Activated CD8-positive, alpha-beta memory T cell treated with anti-CD3 and anti-CD28 coated beads, Interleukin-2, amount 10 ng/mL, durations not matched to agents 7 days and 5 days (primary cell): ENCODE data around the gene KLF15. TPM values are rescaled to one million over a fixed set of nuclear protein-coding genes. Genes with fewer than 3 reads are reported as not detected.

Experiments used
- ATAC-seq: fragments of 150-1000 bp; cut with Tn5 transposase; one replicate; pipeline ENCODE4 v1.10.0; 2021; ENCODE audit warnings: moderate library complexity
- CTCF ChIA-PET: fragments of 350-600 bp; sonication (Branson Sonifier 250); formaldehyde crosslinking; loops from one replicate; lab custom pipeline; 2021; ENCODE audit warnings: antibody characterized with exemption; lab: Charles Lee
- DNase-seq: peaks from one replicate; pipeline ENCODE4 v3.0.0-alpha.2; 2020
- H3K27ac Mint-ChIP-seq: one replicate; pipeline ENCODE4 v1.8.0; 2021; ENCODE audit warnings: mild to moderate bottlenecking, mixed read lengths
- H3K27me3 Mint-ChIP-seq: one replicate; pipeline ENCODE4 v1.8.0; 2021; ENCODE audit warnings: mixed read lengths
- H3K36me3 Mint-ChIP-seq: one replicate; pipeline ENCODE4 v1.8.0; 2021; ENCODE audit warnings: mild to moderate bottlenecking, mixed read lengths
- H3K4me1 Mint-ChIP-seq: one replicate; pipeline ENCODE4 v1.8.0; 2021; ENCODE audit warnings: mixed read lengths
- H3K4me3 Mint-ChIP-seq: one replicate; pipeline ENCODE4 v1.8.0; 2021; ENCODE audit warnings: mild to moderate bottlenecking, moderate library complexity, mixed read lengths
- H3K9me3 Mint-ChIP-seq: one replicate; pipeline ENCODE4 v1.8.0; 2022; ENCODE audit warnings: low read depth, mixed read lengths
- total RNA-seq, 2 experiments: library from RNA; stranded (reverse); gene quantifications; one replicate each; pipeline ENCODE4 v1.2.3, GENCODE V29; 2021

The KLF15 gene
- total RNA-seq, 2 experiments from 2014 or later = not detected

DNA sequence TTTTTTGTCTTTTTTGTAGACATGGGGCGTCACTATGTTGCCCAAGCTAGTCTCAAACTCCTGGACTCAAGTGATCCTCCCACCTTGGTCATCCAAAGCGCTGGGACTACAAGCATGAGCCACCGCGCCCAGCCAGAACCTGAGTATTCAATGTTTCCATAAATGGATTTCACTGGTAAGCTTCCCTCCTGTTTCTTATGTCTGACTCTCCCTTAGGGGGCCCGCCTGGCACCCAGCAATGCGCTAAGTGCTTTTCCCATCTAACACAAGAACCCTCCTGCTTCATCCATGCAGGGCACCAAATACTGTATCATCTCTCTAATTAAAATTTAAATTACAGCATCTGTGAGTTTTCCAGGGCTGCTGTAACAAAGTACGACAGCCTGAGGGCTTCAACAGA, 44.9 kb downstream of the KLF15 start:
- Mint-ChIP-seq H3K4me3 (no peak overlapping the region), H3K27me3 (no peaks in the 10 kb centered on the region), H3K9me3 (no peaks in the 10 kb centered on the region), H3K27ac (no peak overlapping the region), H3K4me1 (no peaks in the 10 kb centered on the region), H3K36me3 (no peaks in the 10 kb centered on the region)
- CTCF ChIA-PET = no interaction called here
- ATAC-seq (no peak), DNase-seq (no peak)

DNA sequence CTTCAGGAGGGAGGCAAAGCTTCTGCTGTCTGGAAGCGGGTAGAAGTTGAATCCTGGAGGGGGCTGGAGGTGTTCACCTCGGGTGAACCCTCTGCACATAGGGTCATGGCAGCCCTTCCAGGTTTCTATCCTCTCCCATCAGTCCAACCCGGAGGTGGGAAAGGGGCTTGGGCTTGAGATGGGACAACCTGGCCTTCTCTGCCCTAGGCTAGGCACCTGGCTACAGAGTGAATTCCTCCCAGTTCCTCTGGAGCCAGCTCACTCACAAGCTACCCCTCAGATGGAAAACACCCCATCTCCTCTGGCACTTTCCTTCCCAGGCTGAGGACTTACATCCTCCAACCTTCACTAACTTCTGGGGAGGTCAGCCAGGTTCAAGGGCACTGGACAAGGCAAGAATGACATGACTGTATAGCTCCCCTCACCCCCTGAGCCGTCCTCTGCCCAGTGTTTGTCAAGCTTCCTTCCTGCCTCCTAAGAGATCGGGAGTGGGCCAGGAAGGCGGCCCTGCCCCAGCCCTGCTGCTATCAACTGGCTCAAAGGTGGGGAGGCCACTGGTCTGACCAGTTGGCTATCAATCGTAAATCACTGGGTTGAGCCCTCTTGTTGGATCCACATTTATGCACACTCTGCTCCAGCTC, 45.8 kb downstream of the KLF15 start:
- no peak for ATAC-seq
- H3K9me3 Mint-ChIP-seq = no peaks in the 10 kb centered on the region
- DNase-seq = no peak
- H3K27ac Mint-ChIP-seq = no peak overlapping the region
- no peaks in the 10 kb centered on the region for H3K36me3 Mint-ChIP-seq
- H3K27me3 Mint-ChIP-seq = no peaks in the 10 kb centered on the region
- CTCF ChIA-PET = no interaction called here
- no peaks in the 10 kb centered on the region for H3K4me1 Mint-ChIP-seq
- no peak overlapping the region for H3K4me3 Mint-ChIP-seq

DNA sequence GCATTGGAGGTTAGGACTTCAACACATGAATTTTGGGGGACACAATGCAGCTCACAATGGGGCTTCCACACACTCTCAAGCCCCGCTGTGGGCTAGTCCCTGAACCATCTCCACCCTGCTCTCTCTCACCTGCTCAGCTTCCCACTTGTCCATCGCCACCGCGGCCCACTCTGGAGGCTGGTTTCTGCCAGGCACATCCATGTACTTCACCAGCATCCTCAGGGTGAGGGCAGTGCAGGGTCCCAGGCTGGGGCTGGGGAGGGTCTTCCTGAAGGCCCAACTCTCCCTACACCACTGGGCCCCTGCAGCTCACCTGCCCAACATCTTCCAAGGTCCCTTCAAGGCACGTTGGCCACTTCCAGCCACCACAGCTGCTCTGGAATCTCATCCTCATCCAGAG, 46.4 kb downstream of the KLF15 start:
- CTCF ChIA-PET = no interaction called here
- Mint-ChIP-seq H3K27me3 (no peaks in the 10 kb centered on the region), H3K4me1 (no peaks in the 10 kb centered on the region), H3K9me3 (no peaks in the 10 kb centered on the region), H3K4me3 (no peak overlapping the region), H3K36me3 (no peaks in the 10 kb centered on the region), H3K27ac (no peak overlapping the region)
- ATAC-seq (no peak), DNase-seq (no peak)

DNA sequence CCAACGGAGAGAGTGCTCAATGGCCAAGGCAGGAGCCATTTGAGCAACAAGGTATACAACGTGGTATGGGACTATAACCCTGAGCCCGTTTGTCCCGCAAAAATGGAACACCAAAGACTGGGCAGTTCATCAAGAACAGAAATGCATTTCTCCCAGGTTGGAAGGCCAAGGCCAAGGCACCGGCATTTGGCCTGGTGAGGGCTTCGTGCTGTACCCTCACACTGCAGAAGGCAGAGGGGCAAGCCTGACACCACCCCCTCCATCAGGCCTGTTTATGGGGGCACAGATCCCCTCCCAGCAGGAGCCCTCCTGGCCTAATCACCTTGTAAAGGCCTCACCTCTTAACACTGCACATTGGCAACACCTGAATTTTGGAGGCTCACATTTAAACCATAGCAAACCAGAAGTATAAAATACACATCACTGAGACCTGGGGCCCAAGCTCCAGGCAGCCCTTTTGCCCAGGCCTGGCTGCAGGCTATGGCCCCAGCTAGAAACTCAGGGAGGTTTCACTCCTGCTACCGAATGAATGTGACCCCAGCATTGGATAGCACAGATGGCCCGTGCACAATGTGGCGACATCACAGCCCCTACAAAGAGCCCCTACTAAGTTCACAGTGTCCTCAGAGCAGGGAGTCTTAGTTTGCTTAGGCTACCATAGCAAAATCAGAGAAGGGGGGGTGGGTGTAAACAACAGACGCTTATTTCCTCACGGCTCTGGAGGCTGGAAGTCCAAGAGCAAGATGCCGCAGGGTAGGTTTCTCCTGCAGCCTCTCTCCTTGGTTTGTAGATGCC, 47.1 kb downstream of the KLF15 start:
- no peaks in the 10 kb centered on the region for H3K9me3 Mint-ChIP-seq
- H3K27ac Mint-ChIP-seq = no peak overlapping the region
- no peak overlapping the region for H3K4me3 Mint-ChIP-seq
- CTCF ChIA-PET = no interaction called here
- no peak for DNase-seq
- ATAC-seq = no peak
- H3K27me3 Mint-ChIP-seq = no peaks in the 10 kb centered on the region
- no peaks in the 10 kb centered on the region for H3K36me3 Mint-ChIP-seq
- H3K4me1 Mint-ChIP-seq = no peaks in the 10 kb centered on the region

DNA sequence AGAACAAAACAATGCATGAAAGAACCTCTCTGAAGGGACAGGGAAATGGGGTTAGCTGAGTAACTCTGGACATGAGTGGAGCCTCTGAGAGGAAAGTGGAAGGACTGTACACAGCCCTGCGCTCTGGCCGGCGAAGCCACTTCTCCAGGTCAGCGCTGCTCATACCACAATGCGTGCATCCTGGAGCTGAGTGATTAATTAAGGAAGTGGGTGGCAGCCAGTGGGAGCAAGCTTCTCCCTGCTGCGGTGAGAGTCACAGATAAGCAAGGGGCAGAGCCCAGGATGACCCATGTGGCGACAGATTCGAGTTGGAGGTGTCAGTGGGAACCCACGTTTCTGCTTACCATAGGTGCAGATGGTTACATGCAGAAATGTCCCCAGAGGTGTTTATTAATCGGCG, 48.0 kb downstream of the KLF15 start:
- Mint-ChIP-seq H3K9me3 (no peaks in the 10 kb centered on the region), H3K4me3 (no peak overlapping the region), H3K36me3 (no peaks in the 10 kb centered on the region), H3K27ac (no peak overlapping the region), H3K27me3 (no peaks in the 10 kb centered on the region), H3K4me1 (no peaks in the 10 kb centered on the region)
- DNase-seq (no peak), ATAC-seq (no peak)
- CTCF ChIA-PET = no interaction called here

DNA sequence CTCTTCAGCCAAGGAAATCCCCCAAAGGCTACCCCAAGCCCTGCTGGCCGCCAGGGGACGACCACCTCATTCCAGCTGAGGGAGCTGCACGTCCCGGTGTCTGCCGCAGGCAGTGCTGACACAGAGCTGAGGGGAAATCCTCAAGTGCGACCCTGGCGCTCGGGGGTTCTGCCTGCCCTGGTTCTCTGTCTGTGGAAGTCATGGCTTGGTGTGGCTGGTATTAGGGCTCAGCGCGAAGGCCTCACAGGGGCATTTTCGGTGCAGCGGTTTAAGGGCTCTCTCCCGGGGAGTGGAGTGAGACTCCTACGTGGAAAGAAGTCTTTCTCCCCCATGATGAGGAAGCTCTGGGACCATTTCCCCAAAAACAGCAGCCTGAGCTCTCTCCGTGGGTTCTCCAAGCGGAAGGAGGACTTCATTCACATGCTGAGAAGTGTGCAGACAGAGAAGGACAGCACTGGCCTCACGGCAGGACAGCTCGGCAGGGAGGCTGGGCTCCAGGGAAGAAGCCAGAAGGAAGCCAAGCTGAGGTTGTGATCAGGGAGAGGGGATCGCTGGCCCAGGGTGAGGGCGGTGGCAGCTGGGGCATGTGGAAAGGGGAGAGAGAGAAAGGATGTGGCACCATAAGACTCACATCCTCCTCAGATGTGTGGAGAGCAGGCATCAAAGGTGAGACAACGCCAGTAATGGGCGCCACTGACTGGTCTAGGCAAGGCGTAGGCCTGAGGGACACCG, 48.6 kb downstream of the KLF15 start:
- CTCF ChIA-PET = no interaction called here
- ATAC-seq = no peak
- Mint-ChIP-seq H3K36me3 (no peaks in the 10 kb centered on the region), H3K9me3 (no peaks in the 10 kb centered on the region), H3K4me1 (no peaks in the 10 kb centered on the region), H3K4me3 (no peak overlapping the region), H3K27me3 (peaks cover 2% of the 10 kb centered on the region), H3K27ac (no peak overlapping the region)
- no peak for DNase-seq

DNA sequence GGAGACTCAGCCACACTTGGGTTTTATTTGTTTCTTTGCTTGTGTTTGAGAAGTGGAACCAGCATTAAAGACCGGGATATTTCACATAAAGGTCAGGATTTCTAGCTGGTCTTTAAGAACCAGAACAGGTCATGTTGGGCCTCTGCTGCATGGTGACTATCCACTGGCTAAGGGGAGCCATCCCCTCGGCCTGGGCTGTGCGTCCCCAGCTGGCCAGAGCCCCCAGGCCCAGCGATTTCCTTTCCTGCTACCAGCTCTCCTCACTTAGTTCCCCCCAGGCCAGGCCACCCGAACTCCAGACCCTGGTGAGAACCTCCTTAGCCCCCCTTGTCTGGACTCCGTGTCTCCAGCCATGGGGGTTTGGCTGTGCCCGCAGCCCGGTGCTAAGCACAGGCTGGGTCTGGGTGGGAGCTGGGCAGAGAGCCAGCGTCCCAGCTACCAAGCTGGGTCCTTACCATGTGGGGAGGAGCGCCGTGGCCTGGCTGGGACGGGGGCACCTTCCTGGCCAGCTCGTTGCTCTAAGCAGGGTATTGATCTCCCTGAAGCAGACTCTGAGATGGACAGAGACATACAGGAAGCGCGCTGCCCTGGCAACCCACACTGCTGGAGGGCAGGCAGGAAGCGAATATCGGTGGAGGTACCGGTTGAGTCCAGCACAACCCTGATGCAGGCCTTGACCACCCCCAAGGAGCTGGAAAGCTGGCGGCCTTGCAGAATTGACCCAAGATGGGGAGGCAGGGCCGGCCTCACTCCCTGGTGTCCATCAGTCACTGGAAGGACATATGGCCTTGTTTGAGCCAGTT, 49.4 kb downstream of the KLF15 start:
- CTCF ChIA-PET = no interaction called here
- no peak for DNase-seq
- H3K27me3 Mint-ChIP-seq = peaks cover 2% of the 10 kb centered on the region
- H3K27ac Mint-ChIP-seq = no peak overlapping the region
- H3K4me1 Mint-ChIP-seq = no peaks in the 10 kb centered on the region
- H3K9me3 Mint-ChIP-seq = no peaks in the 10 kb centered on the region
- H3K4me3 Mint-ChIP-seq = no peak overlapping the region
- ATAC-seq = no peak
- H3K36me3 Mint-ChIP-seq = no peaks in the 10 kb centered on the region

DNA sequence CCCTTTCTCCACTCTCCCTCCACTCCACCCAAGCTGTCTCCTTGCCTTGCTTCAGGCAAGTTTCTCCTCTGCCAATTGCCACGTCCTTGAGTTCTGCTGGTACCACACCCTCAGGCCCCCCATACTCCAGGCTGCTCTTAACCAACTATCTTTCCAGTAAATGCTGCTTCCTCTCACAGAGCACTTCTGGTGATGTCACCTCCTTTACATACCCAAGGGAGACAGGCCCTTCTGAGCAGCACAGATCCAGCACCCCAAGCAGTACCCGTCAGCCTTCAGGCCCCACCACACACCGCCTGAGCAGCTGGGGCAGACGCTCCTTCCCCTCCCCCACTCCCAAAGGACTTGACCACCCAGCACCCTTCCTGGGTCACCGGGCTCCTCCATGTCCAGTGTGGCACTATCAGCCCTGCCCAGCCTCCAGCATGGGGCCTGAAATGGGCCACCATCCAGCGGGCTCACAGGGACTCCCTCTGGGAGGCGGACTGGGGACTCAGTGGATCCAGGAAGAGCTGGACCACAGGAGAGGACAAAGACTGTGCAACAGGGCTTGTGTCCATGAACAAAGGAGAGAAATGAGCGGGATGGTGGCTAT, 50.2 kb downstream of the KLF15 start:
- Mint-ChIP-seq H3K27me3 (peaks cover 2% of the 10 kb centered on the region), H3K27ac (no peak overlapping the region), H3K9me3 (no peaks in the 10 kb centered on the region), H3K4me1 (no peaks in the 10 kb centered on the region), H3K36me3 (no peaks in the 10 kb centered on the region), H3K4me3 (no peak overlapping the region)
- CTCF ChIA-PET = no interaction called here
- DNase-seq (no peak), ATAC-seq (no peak)

DNA sequence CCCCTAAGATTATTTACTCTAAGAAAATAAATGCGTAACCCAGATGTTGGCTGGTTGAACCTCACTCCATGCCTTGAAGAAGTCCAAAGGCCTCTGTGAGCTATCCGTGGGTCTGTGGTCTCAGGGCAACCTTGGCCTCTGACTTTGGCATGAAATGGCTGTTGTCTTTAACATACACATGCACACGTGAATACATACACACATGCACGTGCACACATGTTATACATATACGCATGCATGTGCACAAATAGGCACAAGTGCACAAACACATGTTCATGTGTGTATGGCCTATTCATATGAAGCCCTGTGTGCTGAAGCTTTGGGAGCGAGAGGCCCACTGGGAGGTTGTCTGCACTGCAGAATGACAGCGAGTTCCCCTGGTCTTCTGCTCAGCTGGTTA, 50.8 kb downstream of the KLF15 start:
- no peak overlapping the region for H3K27ac Mint-ChIP-seq
- CTCF ChIA-PET = no interaction called here
- ATAC-seq = no peak

DNA sequence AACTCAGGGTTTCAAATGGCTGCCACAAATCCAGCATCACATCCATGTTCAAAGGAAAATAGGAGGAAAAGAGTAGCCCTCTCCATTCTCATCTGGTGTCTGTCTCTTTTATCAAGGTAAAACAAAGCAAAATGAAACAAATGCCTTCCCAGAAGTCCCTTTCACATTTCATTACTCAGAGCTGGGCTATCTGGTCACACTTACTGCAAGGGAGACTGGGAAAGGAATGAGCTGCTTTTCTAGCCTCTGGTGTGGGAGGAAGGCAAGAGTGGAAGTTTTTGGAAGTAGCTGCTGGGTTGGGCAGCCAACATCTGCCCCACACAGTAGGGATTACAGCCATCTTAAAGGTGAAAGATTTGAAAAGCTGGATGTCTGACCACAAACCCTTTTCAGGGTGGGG, 51.8 kb downstream of the KLF15 start:
- Mint-ChIP-seq H3K27ac (no peak overlapping the region), H3K4me3 (no peak overlapping the region), H3K4me1 (no peaks in the 10 kb centered on the region), H3K27me3 (peaks cover 2% of the 10 kb centered on the region), H3K36me3 (no peaks in the 10 kb centered on the region), H3K9me3 (no peaks in the 10 kb centered on the region)
- CTCF ChIA-PET = no interaction called here
- no peak for DNase-seq
- ATAC-seq = no peak

More for the DNA sequence above, 50.8 kb downstream of the KLF15 start:
- Mint-ChIP-seq H3K27me3 (peaks cover 2% of the 10 kb centered on the region), H3K36me3 (no peaks in the 10 kb centered on the region), H3K9me3 (no peaks in the 10 kb centered on the region), H3K4me3 (no peak overlapping the region), H3K4me1 (no peaks in the 10 kb centered on the region)
- DNase-seq = no peak

DNA sequence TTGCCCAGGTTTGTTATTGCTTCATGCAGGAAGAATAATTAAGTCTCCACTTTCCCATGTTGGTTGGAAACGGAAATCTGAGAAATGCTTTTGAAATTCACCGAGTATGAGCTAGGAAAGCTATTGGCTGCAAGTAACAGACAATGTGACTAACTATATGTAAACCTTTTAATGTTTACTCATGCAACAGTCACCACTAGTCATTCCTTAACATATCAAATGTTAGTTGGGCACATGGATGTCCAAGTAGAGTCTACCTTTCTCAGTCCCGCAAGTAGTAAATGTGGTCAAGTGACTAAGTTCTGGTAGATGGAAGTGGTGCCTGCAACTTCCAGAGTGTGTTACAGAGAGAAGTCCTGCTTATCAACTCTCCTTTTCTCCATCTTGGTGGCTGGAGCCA, 52.5 kb downstream of the KLF15 start:
- DNase-seq = no peak
- CTCF ChIA-PET = no interaction called here
- no peaks in the 10 kb centered on the region for H3K36me3 Mint-ChIP-seq
- no peaks in the 10 kb centered on the region for H3K9me3 Mint-ChIP-seq
- no peaks in the 10 kb centered on the region for H3K4me1 Mint-ChIP-seq
- no peak overlapping the region for H3K27ac Mint-ChIP-seq
- H3K27me3 Mint-ChIP-seq = peaks cover 2% of the 10 kb centered on the region
- H3K4me3 Mint-ChIP-seq = no peak overlapping the region
- no peak for ATAC-seq

DNA sequence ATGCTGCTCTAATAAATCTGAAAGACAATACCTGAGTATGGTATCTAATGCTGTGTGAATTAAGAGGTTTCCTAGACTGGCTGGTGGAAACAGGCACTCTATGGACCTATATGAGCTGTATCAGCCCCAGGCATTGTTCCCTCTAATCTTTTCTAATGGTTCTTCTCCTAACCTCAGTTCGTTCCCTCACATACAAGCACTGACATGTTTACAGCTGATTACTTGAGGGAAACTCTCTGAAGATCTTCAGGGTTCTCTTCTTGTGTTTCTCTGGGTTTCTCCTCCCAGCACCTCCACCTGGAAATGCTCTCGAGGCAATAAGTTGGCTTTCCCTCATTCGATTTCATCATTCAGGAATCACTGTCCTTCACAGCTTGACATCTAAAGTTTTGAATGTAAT, 52.9 kb downstream of the KLF15 start:
- peaks cover 2% of the 10 kb centered on the region for H3K27me3 Mint-ChIP-seq

DNA sequence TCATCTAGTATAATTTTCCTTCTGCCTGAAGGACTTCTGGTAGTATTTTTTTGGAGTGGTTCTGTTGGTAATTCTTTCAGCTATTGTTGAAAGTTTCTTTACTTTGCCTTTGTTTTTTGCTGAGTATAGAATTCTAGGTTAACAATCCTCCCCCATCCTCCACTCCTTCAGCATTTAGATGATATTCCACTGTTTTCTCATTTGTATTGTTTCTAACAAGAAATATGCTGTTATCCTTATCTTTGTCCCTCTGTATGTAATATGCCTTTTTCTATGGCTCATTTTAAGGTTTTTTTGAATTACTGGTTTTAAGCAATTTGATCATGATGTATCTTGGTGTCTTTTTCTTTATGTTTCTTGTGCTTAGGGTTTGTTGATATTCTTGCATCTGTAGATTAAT, 53.9 kb downstream of the KLF15 start:
- no peak overlapping the region for H3K27ac Mint-ChIP-seq
- CTCF ChIA-PET = no interaction called here

More for the DNA sequence above, 52.9 kb downstream of the KLF15 start:
- Mint-ChIP-seq H3K36me3 (no peaks in the 10 kb centered on the region), H3K4me3 (no peak overlapping the region), H3K4me1 (no peaks in the 10 kb centered on the region), H3K27ac (no peak overlapping the region), H3K9me3 (no peaks in the 10 kb centered on the region)
- CTCF ChIA-PET = no interaction called here
- ATAC-seq (no peak), DNase-seq (no peak)

More for the DNA sequence above, 53.9 kb downstream of the KLF15 start:
- DNase-seq (no peak), ATAC-seq (no peak)
- Mint-ChIP-seq H3K27me3 (peaks cover 2% of the 10 kb centered on the region), H3K4me1 (no peaks in the 10 kb centered on the region), H3K4me3 (no peak overlapping the region), H3K36me3 (no peaks in the 10 kb centered on the region), H3K9me3 (no peaks in the 10 kb centered on the region)
